Activated CD4-positive, alpha-beta T cell treated with anti-CD3 and anti-CD28 coated beads, Interleukin-2, amount 50 U/mL, for 16 hours (primary cell): ENCODE measurements around the gene PNPLA7.
"Not testable (repeated sequence)": the region's sequence is repeated elsewhere in the genome, so short reads cannot be mapped to it uniquely, and the experiment has no call there.

Source experiments
- DNase-seq: peaks from one replicate; pipeline ENCODE4 v3.0.0-alpha.2; 2020

PNPLA7 gene

GRCh38 chr9:137550231-137550621 is at the start of gene PNPLA7:
TSS of gene PNPLA7 (minus strand) at chr9:137550402. CDS start at chr9:137550197, 205 bp downstream.
- DNase-seq: peak; percentile 32

GRCh38 chr9:137598943-137599342 is 48.7 kb upstream of the PNPLA7 start:
- no peak for DNase-seq

- DNase-seq: not testable (repeated sequence)
These were observed 46.4 kb upstream of the PNPLA7 start for GRCh38 chr9:137596577-137596976.

- DNase-seq: no peak
These were observed 43.0 kb upstream of the PNPLA7 start for GRCh38 chr9:137593176-137593575.

- DNase-seq: no peak
These were observed 42.6 kb upstream of the PNPLA7 start for GRCh38 chr9:137592767-137593166.

- DNase-seq: peak; percentile 91
These were observed 40.5 kb upstream of the PNPLA7 start, which contains the start of gene ZMYND19 for GRCh38 chr9:137590469-137591383. TSS of gene ZMYND19 (minus strand) at chr9:137590512. CDS start at chr9:137590263, 249 bp downstream.

GRCh38 chr9:137590123-137590468 is 39.9 kb upstream of the PNPLA7 start:
- DNase-seq: no peak

GRCh38 chr9:137589441-137590122 is 39.4 kb upstream of the PNPLA7 start:
- no peak for DNase-seq

- no peak for DNase-seq
These were observed 38.7 kb upstream of the PNPLA7 start for GRCh38 chr9:137588891-137589290.

- DNase-seq: no peak
These were observed 38.1 kb upstream of the PNPLA7 start for GRCh38 chr9:137588311-137588710.

- DNase-seq: no peak
These were observed 36.7 kb upstream of the PNPLA7 start for GRCh38 chr9:137586854-137587253.

GRCh38 chr9:137583957-137584356 is 33.8 kb upstream of the PNPLA7 start:
- DNase-seq: no peak

- no peak for DNase-seq
These were observed 33.1 kb upstream of the PNPLA7 start for GRCh38 chr9:137583347-137583746.

GRCh38 chr9:137582286-137582860 is 32.2 kb upstream of the PNPLA7 start:
- DNase-seq: no peak

GRCh38 chr9:137581361-137582285 is 31.4 kb upstream of the PNPLA7 start:
- DNase-seq: no peak

- DNase-seq: no peak
These were observed 30.7 kb upstream of the PNPLA7 start for GRCh38 chr9:137580954-137581322.

GRCh38 chr9:137580209-137580953 is 30.2 kb upstream of the PNPLA7 start:
- no peak for DNase-seq

GRCh38 chr9:137579259-137579604 is 29.0 kb upstream of the PNPLA7 start:
- no peak for DNase-seq

GRCh38 chr9:137578518-137579258 is 28.5 kb upstream of the PNPLA7 start, which contains the start of gene DPH7:
TSS of gene DPH7 (minus strand) at chr9:137578925. CDS start at chr9:137578777, 148 bp downstream.
- peak; percentile 96 for DNase-seq

GRCh38 chr9:137575716-137576411 is 25.7 kb upstream of the PNPLA7 start:
- DNase-seq: no peak

GRCh38 chr9:137575364-137575715 is 25.1 kb upstream of the PNPLA7 start:
- DNase-seq: no peak
